Fibroblast of mammary gland (primary cell): ENCODE results near the gene GPR39.

Source experiments
- DNase-seq: peaks from one replicate; pipeline ENCODE4 v3.0.0-alpha.2; 2010; ENCODE audit warnings: low read depth
- H3K4me3 ChIP-seq: 2 replicates; pipeline ENCODE4 v1.5.1; 2011; ENCODE audit warnings: low read depth, mild to moderate bottlenecking, low read length, moderate library complexity; ENCODE audit not compliant: control insufficient read depth
- CTCF ChIP-seq: conservative IDR thresholded peaks from 2 replicates; pipeline ENCODE4 v1.5.1; 2011; ENCODE audit warnings: low read depth, low read length, inconsistent platforms; ENCODE audit not compliant: control insufficient read depth, insufficient read depth

Gene GPR39

GRCh38 chr2:132652474-132652873, 235.9 kb downstream of the GPR39 start:
- no peak overlapping the region for H3K4me3 ChIP-seq
- TF ChIP-seq CTCF, result no peak
- DNase-seq, result no peak

- DNase-seq, result no peak
- H3K4me3 ChIP-seq, result no peak overlapping the region
- TF ChIP-seq CTCF, result no peak
Measured at GRCh38 chr2:132654335-132654734, 237.7 kb downstream of the GPR39 start.

- TF ChIP-seq CTCF, result no peak
- DNase-seq, result no peak
- H3K4me3 ChIP-seq, result no peak overlapping the region
Measured at GRCh38 chr2:132654968-132655367, 238.4 kb downstream of the GPR39 start.

- no peak for TF ChIP-seq CTCF
- H3K4me3 ChIP-seq, result no peak overlapping the region
- DNase-seq, result no peak
Measured at GRCh38 chr2:132656266-132656975, 239.8 kb downstream of the GPR39 start.

- TF ChIP-seq CTCF, result no peak
- no peak for DNase-seq
- no peak overlapping the region for H3K4me3 ChIP-seq
Measured at GRCh38 chr2:132659331-132659730, 242.7 kb downstream of the GPR39 start.

- DNase-seq, result no peak
- TF ChIP-seq CTCF, result no peak
- H3K4me3 ChIP-seq, result no peak overlapping the region
Measured at GRCh38 chr2:132662732-132663131, 246.1 kb downstream of the GPR39 start.

- no peak for DNase-seq
- no peak for TF ChIP-seq CTCF
- H3K4me3 ChIP-seq, result no peak overlapping the region
Measured at GRCh38 chr2:132664096-132664495, 247.5 kb downstream of the GPR39 start.
